NCI-H748 treated with DMSO at 0.1 percent for 48 hours (cell line): ENCODE results near the gene TRPC1.

Experiments used
- DNase-seq: peaks from one replicate; lab custom pipeline; 2025; lab: John Stamatoyannopoulos, UW

The TRPC1 gene

DNA sequence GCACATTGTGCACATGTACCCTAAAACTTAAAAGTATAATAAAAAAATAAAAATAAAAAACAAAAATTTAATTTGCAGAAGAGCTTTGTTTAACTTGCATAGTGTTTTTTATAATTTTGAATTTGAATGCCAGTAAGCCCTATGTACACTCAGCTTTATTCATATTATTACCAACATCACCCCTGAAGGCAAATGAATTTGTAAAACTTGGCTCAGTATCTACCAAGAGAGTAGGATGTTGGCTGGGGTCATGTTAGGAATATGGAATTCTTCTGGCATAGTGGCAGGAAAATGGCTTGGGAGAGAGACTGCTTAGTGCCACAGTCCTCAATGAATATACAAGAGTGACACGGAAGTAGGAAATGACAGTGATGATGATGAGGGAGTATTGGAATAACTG, 30.7 kb downstream of the TRPC1 start:
- no peak for DNase-seq

DNA sequence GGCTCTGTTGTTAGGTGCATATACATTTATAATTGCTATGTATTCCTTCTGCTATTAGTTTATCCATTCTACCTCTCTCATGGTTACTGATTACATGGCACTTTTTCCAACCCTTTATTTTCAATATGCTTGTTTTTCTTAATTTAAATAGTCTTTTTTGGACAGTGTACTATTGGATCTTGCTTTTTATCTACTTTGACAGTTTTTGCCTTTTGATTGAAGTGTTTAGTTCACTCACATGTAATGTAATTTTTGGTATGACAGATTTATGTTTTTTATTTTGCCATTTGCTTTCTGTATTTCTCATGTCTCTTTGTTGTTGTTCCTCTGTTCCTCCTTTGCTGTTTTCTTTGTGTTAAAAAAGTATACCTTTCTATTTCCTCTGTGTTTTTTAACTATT, 44.5 kb downstream of the TRPC1 start:
- DNase-seq: no peak

DNA sequence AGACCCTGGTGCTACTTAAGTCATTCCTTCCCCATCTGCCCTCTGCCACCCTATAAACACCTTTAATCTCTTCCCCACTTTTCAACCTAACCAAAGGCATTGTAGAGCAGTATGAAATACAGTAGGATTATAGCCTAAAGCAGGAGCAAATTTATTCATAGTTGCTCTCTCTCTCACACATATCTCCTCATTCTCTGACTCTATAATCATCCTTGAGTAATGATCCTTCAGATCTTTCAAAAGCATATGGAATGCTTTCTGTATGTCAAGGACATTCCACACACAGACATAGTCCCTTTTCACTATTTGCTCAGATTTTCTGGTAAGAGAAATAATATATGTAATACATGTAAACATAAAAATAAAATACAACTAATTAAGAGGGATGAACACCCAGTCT, 54.1 kb downstream of the TRPC1 start:
- DNase-seq: no peak

DNA sequence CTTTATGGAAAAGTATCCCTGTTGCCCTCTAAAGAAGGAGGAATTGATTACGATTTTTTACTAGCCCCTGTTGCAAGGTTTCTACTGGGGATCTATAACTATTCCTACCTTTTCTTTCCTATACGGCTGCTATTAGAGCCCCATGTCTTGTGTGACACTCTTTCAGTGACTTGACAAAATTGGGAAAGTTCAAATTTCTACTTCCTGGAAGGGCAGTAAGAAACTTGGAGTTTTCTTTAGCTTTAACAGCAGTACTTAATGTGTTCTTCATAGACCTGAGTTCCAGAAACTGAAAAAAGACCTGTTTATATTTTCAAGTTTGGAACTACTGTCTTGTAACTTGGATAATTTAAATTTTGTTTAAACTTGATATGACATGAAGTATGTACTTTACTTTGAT, 54.7 kb downstream of the TRPC1 start:
- no peak for DNase-seq

DNA sequence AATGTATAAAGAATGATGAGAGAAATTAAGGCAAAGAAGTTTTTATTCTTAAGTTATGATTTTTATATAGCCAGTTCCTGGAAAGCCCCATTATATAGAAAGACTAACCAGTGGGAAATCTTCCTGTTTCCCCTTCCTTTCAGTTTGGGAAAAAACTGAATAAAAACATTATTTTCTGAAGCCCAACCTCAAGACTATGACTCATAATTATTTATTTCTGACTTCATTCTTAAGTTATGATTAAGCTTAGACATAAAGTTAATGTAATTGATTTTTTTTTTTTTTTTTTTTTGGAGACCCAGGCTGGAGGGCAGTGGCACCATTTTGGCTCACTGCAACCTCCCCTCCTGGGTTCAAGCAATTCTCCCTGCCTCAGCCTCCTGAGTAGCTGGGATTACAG, 55.8 kb downstream of the TRPC1 start:
- no peak for DNase-seq

DNA sequence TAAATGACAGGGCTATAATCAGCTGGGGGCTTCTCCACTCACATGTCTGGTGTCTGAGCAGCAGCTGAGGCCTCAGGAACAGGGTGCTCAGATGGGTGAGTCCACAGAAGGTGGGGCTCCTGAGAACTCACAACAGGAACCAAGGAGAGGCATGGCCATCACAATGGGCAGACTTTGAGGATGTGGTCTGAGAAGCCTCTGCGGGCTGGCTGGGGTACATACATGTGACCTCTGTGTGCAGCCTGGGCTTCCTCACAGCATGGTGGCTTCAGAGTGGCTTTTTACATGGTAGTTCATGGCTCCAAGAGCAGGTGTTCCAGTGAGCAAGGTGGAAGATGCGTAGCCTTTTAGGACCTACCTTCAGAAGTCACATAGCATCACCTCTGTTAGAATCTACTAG, 58.8 kb downstream of the TRPC1 start:
- no peak for DNase-seq

DNA sequence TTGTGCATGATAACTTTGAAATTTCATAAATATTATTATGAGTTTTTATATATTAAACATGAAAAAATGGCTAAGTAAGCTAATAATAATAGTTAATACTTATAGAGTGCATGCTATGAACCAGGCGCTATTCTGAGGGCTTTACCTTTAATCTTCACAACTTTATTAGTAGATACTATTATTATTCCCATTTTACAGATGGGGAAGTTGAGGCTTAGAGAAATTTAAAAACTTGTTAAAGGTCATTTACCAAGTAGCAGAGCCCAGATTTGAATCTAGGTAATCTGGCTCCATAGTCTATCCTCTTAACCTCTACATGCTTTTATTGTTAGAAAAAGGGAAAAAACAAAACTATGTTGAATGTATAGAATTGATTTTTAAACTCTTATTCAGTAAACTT, 60.4 kb downstream of the TRPC1 start:
- no peak for DNase-seq

DNA sequence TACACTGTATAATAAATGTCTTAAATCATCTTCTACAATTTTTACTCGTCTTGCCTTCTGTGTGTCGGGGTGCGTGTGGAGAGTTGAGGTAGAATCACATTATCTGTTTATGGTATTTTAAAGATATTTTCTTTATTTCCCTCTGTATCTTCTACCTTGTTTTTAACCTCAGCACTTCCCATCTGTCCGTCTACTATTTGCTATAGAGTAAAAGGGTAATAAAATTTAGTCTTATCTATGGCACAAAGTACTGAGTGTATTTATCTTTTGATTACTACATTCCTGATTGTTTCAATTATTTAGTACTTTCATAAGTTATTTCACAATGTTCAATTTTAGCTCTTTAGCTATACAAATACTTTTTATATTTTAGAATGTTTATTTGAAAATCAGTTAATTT, 62.2 kb downstream of the TRPC1 start:
- no peak for DNase-seq

DNA sequence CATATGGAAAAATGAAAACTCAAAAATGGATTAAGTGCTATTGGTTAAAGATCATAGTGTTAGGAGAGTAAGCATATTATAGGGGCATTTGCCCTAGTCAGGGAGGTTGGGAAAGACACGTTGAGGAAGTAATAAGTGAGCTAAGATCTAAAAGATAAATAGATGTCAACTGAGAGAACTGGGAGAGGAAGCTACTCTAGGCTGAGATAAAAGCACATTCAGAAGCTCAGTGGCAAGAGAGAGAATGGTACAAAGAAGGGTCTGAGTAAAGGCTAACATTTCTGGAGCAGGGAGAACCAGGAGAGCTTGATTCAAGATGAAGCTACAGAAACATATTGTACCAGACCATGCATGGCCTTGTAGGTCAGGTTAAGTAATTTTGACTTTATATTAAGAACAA, 63.9 kb downstream of the TRPC1 start:
- DNase-seq: no peak

DNA sequence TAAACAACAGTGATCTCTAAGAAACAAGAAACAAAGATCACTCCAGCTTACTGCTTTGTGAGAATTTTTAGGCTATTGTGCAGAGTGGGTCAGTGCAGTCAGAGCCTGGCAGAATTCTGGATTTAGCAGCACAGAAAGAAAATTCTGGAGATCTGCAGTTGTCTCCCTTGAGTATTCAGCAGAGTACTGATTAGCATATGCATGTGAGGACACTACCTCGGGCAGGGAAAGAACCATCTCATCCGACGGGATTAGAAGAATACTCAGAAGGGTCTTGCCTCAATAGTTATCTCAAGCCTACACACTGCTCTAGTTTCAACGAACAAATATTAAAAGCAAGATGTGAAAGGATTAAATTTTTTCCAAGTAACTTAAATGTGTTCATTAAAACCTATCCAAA, 70.7 kb downstream of the TRPC1 start:
- no peak for DNase-seq

DNA sequence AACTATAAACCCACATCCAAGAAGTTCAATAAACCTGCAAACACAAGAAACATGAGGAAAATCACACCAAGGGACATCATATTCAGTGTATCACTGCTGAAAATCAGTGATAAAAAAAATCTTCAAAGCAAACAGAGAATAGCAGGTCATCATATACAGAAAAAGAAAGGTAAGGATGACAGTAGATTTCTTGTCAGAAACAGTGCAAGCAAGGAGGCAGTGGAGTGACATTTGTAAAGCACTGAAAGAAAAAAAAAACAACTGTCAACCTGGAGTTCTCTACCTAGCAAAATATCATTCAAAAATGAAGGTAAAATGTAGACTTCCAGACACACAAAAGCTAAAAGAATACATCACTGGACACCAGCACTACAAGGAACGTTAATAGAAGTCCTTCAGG, 71.5 kb downstream of the TRPC1 start:
- DNase-seq: no peak

DNA sequence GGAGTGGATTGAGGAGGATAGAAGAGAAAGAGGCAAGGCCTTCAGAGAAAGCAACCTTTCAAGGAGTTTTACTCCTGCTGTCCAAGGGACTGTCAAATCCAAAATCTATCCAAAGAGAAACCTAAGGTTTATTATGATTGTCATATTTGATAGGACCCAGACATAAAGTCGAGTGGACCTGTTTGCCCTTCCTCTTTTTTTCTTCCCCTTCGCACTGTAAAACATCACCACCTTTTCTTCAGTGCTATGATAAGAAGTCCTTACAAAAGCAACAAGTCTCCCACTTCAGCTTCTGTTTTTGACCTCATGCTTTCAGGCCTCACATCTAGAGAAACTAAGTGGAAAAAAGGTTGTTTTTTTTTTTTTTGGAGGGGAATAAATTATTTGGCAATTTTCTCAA, 73.0 kb downstream of the TRPC1 start:
- no peak for DNase-seq

DNA sequence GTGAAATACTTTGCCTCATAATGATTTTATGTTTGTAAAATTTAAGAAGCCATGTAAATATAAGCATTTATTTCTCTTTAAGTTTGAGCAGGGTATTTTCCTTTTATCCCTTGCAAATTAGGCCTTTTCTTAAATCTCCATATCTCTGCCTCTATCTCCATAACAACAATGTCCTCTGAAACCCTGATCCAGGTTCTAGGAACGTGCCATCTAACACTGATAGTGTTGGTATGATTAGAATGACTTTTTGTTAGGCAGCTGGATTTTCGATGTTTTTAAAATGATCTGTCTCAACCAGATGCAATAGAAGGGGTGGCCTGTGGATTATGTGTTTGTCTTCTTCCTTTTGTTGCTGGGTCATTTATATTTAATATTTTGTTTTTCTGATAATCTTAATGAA, 77.9 kb downstream of the TRPC1 start:
- DNase-seq: no peak

DNA sequence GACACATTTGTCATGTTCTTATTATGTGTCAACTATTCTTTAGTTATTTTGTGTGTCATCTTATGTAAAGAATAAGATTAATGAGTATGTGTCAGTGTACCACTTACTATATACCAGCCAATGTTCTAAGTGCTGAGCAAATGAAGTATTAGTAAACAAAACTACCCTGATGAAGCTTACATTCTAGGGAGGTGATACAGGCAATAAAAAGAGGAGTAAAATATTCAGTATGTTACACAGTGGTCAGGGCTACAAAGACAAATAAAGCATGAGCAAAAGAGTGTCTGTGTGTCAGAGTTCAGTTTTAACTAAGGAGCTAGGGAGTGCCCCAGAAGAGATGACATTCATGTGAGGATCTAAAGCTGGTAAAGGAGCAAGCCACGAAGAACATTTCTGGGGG, 79.1 kb downstream of the TRPC1 start:
- no peak for DNase-seq

DNA sequence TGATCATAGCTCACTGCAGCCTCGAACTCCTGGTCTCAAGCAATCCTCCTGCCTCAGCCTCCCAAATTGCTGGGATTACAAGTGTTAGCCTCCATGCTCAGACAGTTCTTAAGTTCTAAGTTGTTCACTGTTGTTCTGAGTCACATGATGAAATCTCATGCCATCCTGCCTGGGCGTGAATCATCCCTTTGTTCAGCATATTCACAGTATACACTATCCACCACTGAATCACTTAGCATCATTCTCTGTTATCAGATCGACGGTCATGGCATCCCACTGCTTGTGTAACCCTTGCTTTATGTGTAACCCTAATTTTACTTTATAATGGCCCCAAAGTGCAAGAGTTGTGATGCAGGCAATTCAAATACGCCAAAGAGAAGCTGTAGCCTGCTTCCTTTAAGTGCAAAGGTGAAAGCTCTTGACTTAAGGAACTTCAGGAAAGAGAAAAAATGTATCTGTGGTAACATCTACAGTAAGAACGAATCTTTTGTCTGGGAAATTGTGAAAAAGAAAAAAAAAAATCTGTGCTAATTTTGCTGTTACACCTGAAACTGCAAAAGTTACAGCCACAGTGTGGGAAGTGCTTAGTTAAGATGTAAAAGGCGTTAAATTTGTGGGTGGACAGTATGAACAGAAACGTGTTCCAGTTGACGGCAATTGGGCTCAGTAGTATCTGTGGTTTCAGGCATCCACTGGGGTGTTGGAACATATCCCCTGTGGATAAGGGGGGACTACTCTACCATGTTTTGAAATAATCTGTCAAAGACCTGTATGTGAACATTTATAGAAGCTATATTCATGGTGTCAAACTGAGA, 84.5 kb downstream of the TRPC1 start:
- no peak for DNase-seq

DNA sequence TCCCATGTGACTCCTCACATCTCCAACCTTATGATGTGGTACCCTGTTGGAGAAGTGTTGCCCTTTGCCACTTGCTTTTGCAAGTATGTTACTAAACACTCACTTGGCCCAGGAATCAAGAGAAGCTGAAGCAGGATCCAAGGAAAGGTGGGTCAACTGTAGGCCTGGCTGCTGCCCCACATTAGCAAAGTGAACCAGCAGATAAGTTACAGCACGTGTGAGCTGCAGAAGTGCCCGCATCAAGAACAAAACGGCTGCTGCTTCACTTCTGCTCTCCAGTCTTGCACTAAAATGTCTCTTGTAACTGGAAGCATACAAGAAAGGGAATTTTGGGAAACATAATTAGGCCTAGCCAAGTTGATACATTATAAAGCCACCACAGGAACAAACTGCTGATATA, 85.4 kb downstream of the TRPC1 start:
- no peak for DNase-seq

DNA sequence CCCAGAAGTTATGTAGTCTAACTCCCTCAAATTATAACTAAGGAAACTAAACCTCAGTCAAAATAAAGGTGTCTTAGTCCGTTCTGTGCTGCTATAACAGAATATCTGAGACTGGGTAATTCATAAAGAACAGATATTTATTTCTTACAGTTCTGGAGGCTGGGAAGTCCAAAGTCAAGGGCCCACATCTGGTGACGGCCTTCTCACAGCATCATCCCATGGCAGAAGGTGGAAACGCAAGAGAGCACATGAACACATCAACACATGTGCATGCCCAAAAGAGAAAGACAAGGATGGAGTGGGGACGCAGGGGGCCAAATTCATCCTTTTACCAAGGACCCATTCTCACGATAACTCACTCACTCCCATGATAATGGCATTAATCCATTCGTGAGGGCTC, 92.0 kb downstream of the TRPC1 start:
- DNase-seq: no peak

DNA sequence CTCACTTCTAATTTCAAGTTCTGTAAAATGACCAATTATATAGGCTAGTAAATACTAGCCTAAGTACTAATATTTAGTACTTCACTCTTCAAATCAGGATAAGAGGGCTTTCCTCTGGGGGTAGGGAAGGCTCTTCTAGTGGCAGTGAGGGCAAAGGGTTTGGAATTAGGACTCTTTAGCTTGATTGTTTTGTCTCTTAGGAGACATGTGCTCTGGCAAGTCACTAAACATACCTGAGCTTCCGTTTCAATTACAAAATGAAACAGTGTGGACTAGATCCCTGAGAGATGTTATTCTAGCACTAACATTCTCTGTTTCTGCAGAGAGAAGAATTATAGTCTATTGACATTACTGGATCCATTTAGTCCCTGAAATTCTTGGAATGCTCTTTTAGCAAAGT, 93.5 kb downstream of the TRPC1 start:
- no peak for DNase-seq

DNA sequence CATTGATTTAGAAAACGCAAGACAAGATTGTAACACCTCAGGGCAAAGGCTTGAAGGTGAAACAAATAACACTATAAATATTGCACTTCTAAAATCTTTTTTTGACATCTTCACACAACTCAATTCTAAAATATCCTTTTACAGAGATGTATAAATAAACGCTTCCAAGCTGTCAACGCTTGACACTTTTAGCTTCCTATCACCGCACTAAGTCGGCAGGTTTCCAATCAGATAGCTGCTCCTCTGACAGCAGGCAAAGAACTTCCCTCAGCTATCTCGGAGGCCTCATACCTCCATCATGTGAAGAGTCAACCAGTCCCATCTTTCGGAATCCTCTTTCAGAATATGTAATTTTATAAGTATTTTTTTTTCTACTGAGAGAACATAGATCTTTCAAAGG, 94.1 kb downstream of the TRPC1 start:
- DNase-seq: no peak

DNA sequence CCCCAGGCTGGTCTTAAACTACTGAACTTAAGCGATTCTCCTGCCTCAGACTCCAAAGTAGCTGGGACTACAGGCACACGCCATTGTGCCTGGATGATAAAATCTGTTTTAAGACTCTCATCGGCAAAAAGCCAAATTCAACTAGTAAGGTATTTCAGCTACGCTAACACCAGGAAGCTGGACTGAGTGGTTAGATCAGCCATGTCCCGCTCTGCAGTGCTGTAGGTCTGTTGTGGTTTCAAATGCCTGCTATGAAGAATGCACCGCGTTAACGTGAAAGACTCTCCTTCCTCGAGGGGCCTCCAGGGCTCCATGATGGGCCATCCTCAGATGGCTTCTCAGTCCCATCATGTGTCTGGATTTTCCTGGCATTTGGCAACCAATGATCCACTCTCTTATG, 94.8 kb downstream of the TRPC1 start:
- no peak for DNase-seq

DNA sequence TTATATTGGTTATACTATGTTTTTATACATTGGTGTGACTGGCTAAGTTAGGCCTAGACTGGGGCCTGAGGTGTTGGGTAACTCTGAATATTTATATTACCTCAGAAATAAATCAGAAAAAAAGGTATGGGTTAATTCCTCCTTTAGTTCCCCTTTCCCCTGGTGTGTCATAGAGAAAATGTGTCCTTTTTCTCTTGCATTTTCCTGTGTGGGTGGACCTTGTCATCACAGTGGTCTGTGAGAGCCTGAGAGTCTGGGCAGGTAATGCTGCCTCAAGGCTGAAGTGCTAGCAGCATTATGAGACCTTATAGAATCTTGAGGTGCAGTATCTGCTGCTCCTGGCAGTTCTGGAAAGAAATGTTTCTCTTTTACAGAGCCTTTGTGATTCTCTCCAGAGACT, 95.3 kb downstream of the TRPC1 start:
- DNase-seq: no peak

DNA sequence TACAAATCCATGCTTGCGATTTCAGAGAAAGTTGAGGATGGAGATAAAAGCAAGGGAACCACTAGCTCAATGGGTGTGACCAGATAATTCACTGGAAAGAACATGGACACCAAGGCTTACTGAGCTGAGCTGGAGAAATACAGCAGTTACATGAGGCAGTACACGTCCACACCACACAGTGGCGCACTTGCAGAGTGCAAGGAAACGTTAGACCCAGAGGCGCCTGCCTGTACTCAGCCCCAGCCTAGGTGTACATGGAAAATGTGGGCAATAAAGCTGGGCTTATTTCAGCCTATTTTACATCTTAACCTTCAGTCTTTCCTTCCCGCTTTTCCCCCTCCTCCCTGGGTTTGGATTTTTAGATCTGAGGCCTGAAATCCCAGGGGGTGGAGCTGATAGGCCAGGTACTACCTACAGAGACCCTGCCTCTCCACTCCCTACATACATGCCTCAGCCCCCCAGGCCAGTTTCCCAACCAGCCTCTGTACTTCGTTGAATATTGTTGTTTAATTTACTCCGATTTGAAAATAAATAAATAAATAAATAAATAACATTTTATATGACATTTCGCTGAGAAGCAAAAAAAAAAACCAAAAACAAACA, 105.0 kb downstream of the TRPC1 start:
- peak; percentile 39 for DNase-seq

DNA sequence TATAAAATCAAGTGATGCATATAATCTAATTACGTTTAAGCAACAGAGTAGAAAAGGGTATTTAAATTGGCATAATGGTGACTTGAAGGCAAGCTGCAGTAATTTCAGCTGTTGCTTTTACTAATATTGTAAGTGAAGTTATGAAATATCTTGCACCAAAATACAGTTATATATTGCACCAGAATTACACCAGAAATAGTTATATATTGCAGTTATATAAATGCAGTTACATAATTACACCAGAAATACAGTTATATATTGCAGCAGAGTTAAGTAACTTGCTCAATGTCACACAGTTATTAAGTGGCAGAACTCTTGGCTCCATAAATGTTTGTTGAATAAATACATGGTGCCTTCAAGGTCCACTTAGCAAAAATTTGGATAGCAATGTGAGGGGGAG, 113.7 kb downstream of the TRPC1 start:
- DNase-seq: no peak

DNA sequence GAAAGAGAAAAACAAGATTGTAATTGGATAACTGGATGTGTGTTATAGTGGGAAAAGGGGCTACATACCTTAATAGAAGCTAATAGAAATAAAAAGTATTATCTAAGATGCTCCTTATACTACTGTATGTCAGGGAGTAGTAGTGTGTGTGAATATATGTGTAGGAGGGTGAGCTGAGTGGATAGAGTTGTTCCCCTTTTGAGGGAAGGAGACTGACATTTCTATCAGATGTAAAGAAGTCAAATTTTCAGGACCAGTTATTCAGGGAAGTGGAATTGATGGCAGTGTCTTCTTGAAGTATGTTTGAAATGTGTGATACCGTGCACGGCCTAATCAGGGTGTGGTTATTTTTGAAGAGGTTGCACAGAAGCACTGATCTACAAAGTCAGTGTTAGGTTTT, 116.0 kb downstream of the TRPC1 start:
- no peak for DNase-seq
